ENCODE measurements around the gene OMP.

- TF ChIP-seq CTCF (IDR thresholded peaks at IDR 0.05) (no peak), POLR2A (IDR thresholded peaks at IDR 0.05) (no peak)
Measured at GRCh38 chr11:77135069-77135468, 32.4 kb downstream of the OMP start.
